NCI-H128 (cell line): Measurements from ENCODE around the gene SLIT3.

Source experiments
- DNase-seq: peaks from one replicate; lab custom pipeline; 2025; ENCODE audit not compliant: unreplicated experiment; lab: John Stamatoyannopoulos, UW

The SLIT3 gene

GRCh38 chr5:168727547-168727946 lies 573.4 kb downstream of the SLIT3 start:
- no peak for DNase-seq

- DNase-seq, result no peak
Measured at GRCh38 chr5:168726342-168726741, 574.6 kb downstream of the SLIT3 start.

GRCh38 chr5:168724227-168724626 lies 576.7 kb downstream of the SLIT3 start:
- DNase-seq, result no peak

GRCh38 chr5:168723037-168723436 lies 577.9 kb downstream of the SLIT3 start:
- DNase-seq, result no peak

- DNase-seq, result no peak
Measured at GRCh38 chr5:168721966-168722365, 579.0 kb downstream of the SLIT3 start.

GRCh38 chr5:168721002-168721753 lies 579.8 kb downstream of the SLIT3 start:
- no peak for DNase-seq

- no peak for DNase-seq
Measured at GRCh38 chr5:168720575-168720974, 580.4 kb downstream of the SLIT3 start.

- no peak for DNase-seq
Measured at GRCh38 chr5:168714046-168714445, 586.9 kb downstream of the SLIT3 start.

GRCh38 chr5:168713051-168713450 lies 587.9 kb downstream of the SLIT3 start:
- no peak for DNase-seq

GRCh38 chr5:168712280-168712924 lies 588.5 kb downstream of the SLIT3 start:
- DNase-seq, result no peak

- DNase-seq, result no peak
Measured at GRCh38 chr5:168710706-168711105, 590.2 kb downstream of the SLIT3 start.

GRCh38 chr5:168707716-168708695 lies 592.9 kb downstream of the SLIT3 start:
- no peak for DNase-seq

GRCh38 chr5:168706655-168707069 lies 594.3 kb downstream of the SLIT3 start:
- peak; percentile 8 for DNase-seq

- DNase-seq, result no peak
Measured at GRCh38 chr5:168705321-168705720, 595.6 kb downstream of the SLIT3 start.

- DNase-seq, result no peak
Measured at GRCh38 chr5:168702511-168702910, 598.4 kb downstream of the SLIT3 start.

GRCh38 chr5:168701641-168702040 lies 599.3 kb downstream of the SLIT3 start:
- no peak for DNase-seq

- no peak for DNase-seq
Measured at GRCh38 chr5:168699002-168699401, 601.9 kb downstream of the SLIT3 start.

- DNase-seq, result no peak
Measured at GRCh38 chr5:168697034-168697720, 603.8 kb downstream of the SLIT3 start.

GRCh38 chr5:168696611-168697010 lies 604.3 kb downstream of the SLIT3 start:
- DNase-seq, result no peak

- DNase-seq, result no peak
Measured at GRCh38 chr5:168695301-168695835, 605.6 kb downstream of the SLIT3 start.

GRCh38 chr5:168694289-168694688 lies 606.6 kb downstream of the SLIT3 start:
- DNase-seq, result no peak
